SU-DHL-6 (cell line): ENCODE measurements around the gene NSMCE1.

Experiments
- EZH2phosphoT487 ChIP-seq: fragments of 200-600 bp; sonication (generic), shearing (Covaris generic); conservative IDR thresholded peaks from 2 replicates; pipeline ENCODE4 v1.6.1; 2018; ENCODE audit warnings: mild to moderate bottlenecking, antibody characterized with exemption, low read length, moderate library complexity, mixed read lengths
- TF ChIP-seq, protein P1 (sequence below): fragments of 200-600 bp; sonication (generic); IDR thresholded peaks from one replicate; pipeline ENCODE4 v1.5.1; 2017; ENCODE audit warnings: antibody characterized with exemption, mild to moderate bottlenecking, low read length, moderate library complexity; ENCODE audit not compliant: insufficient read depth, poor library complexity, severe bottlenecking

GRCh38 chr16:27208081-27208680 lies 60.4 kb downstream of the NSMCE1 start:
- TF ChIP-seq, protein P1, sequence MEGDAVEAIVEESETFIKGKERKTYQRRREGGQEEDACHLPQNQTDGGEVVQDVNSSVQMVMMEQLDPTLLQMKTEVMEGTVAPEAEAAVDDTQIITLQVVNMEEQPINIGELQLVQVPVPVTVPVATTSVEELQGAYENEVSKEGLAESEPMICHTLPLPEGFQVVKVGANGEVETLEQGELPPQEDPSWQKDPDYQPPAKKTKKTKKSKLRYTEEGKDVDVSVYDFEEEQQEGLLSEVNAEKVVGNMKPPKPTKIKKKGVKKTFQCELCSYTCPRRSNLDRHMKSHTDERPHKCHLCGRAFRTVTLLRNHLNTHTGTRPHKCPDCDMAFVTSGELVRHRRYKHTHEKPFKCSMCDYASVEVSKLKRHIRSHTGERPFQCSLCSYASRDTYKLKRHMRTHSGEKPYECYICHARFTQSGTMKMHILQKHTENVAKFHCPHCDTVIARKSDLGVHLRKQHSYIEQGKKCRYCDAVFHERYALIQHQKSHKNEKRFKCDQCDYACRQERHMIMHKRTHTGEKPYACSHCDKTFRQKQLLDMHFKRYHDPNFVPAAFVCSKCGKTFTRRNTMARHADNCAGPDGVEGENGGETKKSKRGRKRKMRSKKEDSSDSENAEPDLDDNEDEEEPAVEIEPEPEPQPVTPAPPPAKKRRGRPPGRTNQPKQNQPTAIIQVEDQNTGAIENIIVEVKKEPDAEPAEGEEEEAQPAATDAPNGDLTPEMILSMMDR: no peak
- TF ChIP-seq EZH2phosphoT487: no peak
